Osteoblast (primary cell): Measurements from ENCODE around the gene ADCY10. TPM values are rescaled to one million over a fixed set of nuclear protein-coding genes. Genes with fewer than 3 reads are reported as not detected.

Experiments used
- DNase-seq: peaks from one replicate; pipeline ENCODE4 v3.0.0; 2011; ENCODE audit warnings: low spot score, mixed read lengths; ENCODE audit not compliant: insufficient read length; ENCODE audit errors: missing footprints
- H2AFZ ChIP-seq: 2 replicates; pipeline ENCODE4 v1.6.0; 2011; ENCODE audit warnings: mild to moderate bottlenecking, low read length
- H3K27ac ChIP-seq: 2 replicates; pipeline ENCODE4 v1.5.1; 2011; ENCODE audit warnings: mild to moderate bottlenecking, low read depth, low read length, moderate library complexity
- H3K27me3 ChIP-seq: 2 replicates; pipeline ENCODE4 v1.6.0; 2012; ENCODE audit warnings: mild to moderate bottlenecking, control low read depth, inconsistent platforms, low read length, moderate library complexity; ENCODE audit not compliant: insufficient read depth
- H3K36me3 ChIP-seq: 2 replicates; pipeline ENCODE4 v1.5.1; 2011; ENCODE audit warnings: mild to moderate bottlenecking, low read length, control low read depth, moderate library complexity; ENCODE audit not compliant: insufficient read depth
- H3K4me1 ChIP-seq: 2 replicates; pipeline ENCODE4 v1.5.1; 2011; ENCODE audit warnings: mild to moderate bottlenecking, low read length, control low read depth, moderate library complexity; ENCODE audit not compliant: insufficient read depth
- H3K4me2 ChIP-seq: 2 replicates; pipeline ENCODE4 v1.6.0; 2011; ENCODE audit warnings: mild to moderate bottlenecking, low read length; ENCODE audit not compliant: insufficient read depth
- H3K4me3 ChIP-seq: fragments of 200-600 bp; sonication (generic); 3 replicates; pipeline ENCODE4 v1.5.1; 2012; ENCODE audit warnings: mild to moderate bottlenecking, low read length, inconsistent platforms; ENCODE audit not compliant: insufficient read depth
- H3K79me2 ChIP-seq: 2 replicates; pipeline ENCODE4 v1.6.0; 2012; ENCODE audit warnings: mild to moderate bottlenecking, low read length, control low read depth, inconsistent platforms; ENCODE audit not compliant: insufficient read depth
- H3K9me3 ChIP-seq: 2 replicates; pipeline ENCODE4 v1.5.1; 2011; ENCODE audit warnings: low read depth, low read length, control low read depth
- H4K20me1 ChIP-seq: 2 replicates; pipeline ENCODE4 v1.6.0; 2012; ENCODE audit warnings: mild to moderate bottlenecking, low read length, control low read depth; ENCODE audit not compliant: insufficient read depth
- total RNA-seq: library from RNA; depleted of rRNA; stranded (reverse); fragments of >200 nt; gene quantifications from 2 replicates; pipeline ENCODE4 v1.2.3, GENCODE V29; 2012
- TF ChIP-seq, protein P1 (sequence below): IDR thresholded peaks from 2 replicates; pipeline ENCODE4 v1.5.1; 2011; ENCODE audit warnings: mild to moderate bottlenecking, low read depth, low read length, moderate library complexity; ENCODE audit errors: extremely low read depth

ADCY10 gene
- total RNA-seq, 1 donor, result 0.36 TPM

GRCh38 chr1:167862432-167863076 lies 51.4 kb downstream of the ADCY10 start:
- H3K4me1 ChIP-seq, result peaks cover 12% of the 10 kb centered on the region
- no peak overlapping the region for H3K4me2 ChIP-seq
- TF ChIP-seq, protein P1, sequence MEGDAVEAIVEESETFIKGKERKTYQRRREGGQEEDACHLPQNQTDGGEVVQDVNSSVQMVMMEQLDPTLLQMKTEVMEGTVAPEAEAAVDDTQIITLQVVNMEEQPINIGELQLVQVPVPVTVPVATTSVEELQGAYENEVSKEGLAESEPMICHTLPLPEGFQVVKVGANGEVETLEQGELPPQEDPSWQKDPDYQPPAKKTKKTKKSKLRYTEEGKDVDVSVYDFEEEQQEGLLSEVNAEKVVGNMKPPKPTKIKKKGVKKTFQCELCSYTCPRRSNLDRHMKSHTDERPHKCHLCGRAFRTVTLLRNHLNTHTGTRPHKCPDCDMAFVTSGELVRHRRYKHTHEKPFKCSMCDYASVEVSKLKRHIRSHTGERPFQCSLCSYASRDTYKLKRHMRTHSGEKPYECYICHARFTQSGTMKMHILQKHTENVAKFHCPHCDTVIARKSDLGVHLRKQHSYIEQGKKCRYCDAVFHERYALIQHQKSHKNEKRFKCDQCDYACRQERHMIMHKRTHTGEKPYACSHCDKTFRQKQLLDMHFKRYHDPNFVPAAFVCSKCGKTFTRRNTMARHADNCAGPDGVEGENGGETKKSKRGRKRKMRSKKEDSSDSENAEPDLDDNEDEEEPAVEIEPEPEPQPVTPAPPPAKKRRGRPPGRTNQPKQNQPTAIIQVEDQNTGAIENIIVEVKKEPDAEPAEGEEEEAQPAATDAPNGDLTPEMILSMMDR, result no peak
- no peak for DNase-seq
- H3K9me3 ChIP-seq, result no peaks in the 10 kb centered on the region
- peak overlapping the region; percentile 23 for H2AFZ ChIP-seq
- H3K27ac ChIP-seq, result no peak overlapping the region
- H3K27me3 ChIP-seq, result no peaks in the 10 kb centered on the region
- no peak overlapping the region for H3K4me3 ChIP-seq
- H3K36me3 ChIP-seq, result no peaks in the 10 kb centered on the region
- no peaks in the 10 kb centered on the region for H3K79me2 ChIP-seq
- H4K20me1 ChIP-seq, result no peaks in the 10 kb centered on the region

GRCh38 chr1:167861664-167862381 lies 52.1 kb downstream of the ADCY10 start:
- H3K36me3 ChIP-seq, result no peaks in the 10 kb centered on the region

GRCh38 chr1:167860231-167860923 lies 53.6 kb downstream of the ADCY10 start:
- no peak overlapping the region for H3K4me2 ChIP-seq
- no peak for DNase-seq

More at GRCh38 chr1:167861664-167862381, 52.1 kb downstream of the ADCY10 start:
- H3K4me3 ChIP-seq, result no peak overlapping the region
- H3K4me1 ChIP-seq, result peaks cover 12% of the 10 kb centered on the region
- H3K4me2 ChIP-seq, result no peak overlapping the region
- H3K9me3 ChIP-seq, result no peaks in the 10 kb centered on the region
- H4K20me1 ChIP-seq, result no peaks in the 10 kb centered on the region
- H2AFZ ChIP-seq, result peak overlapping the region; percentile 23
- no peak overlapping the region for H3K27ac ChIP-seq
- TF ChIP-seq, protein P1, result no peak
- no peaks in the 10 kb centered on the region for H3K79me2 ChIP-seq
- no peaks in the 10 kb centered on the region for H3K27me3 ChIP-seq
- DNase-seq, result no peak

More at GRCh38 chr1:167860231-167860923, 53.6 kb downstream of the ADCY10 start:
- Histone ChIP-seq H4K20me1 (no peaks in the 10 kb centered on the region), H3K27me3 (no peaks in the 10 kb centered on the region), H3K79me2 (no peaks in the 10 kb centered on the region), H3K4me3 (no peak overlapping the region), H3K27ac (no peak overlapping the region), H3K9me3 (no peaks in the 10 kb centered on the region), H2AFZ (no peak overlapping the region), H3K4me1 (peaks cover 9% of the 10 kb centered on the region), H3K36me3 (no peaks in the 10 kb centered on the region)
- TF ChIP-seq, protein P1, result no peak
